ENCODE measurements around the gene SLC6A17. TPM values are rescaled to one million over a fixed set of nuclear protein-coding genes. Genes with fewer than 3 reads are reported as not detected.

Gene SLC6A17
- total and polyA plus RNA-seq, 9 of the 15 experiments (the other 6 are each of a cell fraction or from before 2014, with no cell fraction given): not detected

- TF ChIP-seq ATF3 (IDR thresholded peaks at IDR 0.05): no peak
- 0 out of 2 replicates have a peak, but pooled peaks have one; percentile 37 for TF ChIP-seq ATF3 (CRISPR knock-in tag; conservative IDR thresholded peaks at IDR 0.05)
- TF ChIP-seq EWSR1 (IDR thresholded peaks at IDR 0.05; ENCODE audit: borderline replicate concordance, low read depth, partially characterized antibody): no peak
- peak in 1 of 2 experiments; percentile 44; a peak in 1 of 4 replicates for TF ChIP-seq TBL1XR1 (IDR thresholded peaks at IDR 0.05; ENCODE audit: low read length in 2 of 2)
- TF ChIP-seq BHLHE40 (IDR thresholded peaks at IDR 0.05; ENCODE audit: low read length): 0 out of 2 replicates have a peak, but pooled peaks have one; percentile 27
- peak; percentile 93 to 97 for TF ChIP-seq RAD21 (CRISPR knock-in tag; conservative IDR thresholded peaks at IDR 0.05 in 1 of 2, IDR thresholded peaks at IDR 0.05 in 1 of 2)
- TF ChIP-seq ZC3H11A (IDR thresholded peaks at IDR 0.05; ENCODE audit: low read depth, low read length): 0 out of 2 replicates have a peak, but pooled peaks have one; percentile 53
- TF ChIP-seq YY1 (IDR thresholded peaks at IDR 0.05; ENCODE audit: borderline replicate concordance in 1 of 3, control insufficient read depth in 1 of 3, extremely low read depth in 1 of 3, insufficient read depth in 3 of 3, insufficient read length in 1 of 3, insufficient replicate concordance in 2 of 3, low read depth in 1 of 3, low read length in 2 of 3): peak in 1 of 3 experiments; percentile 60
- 0 out of 2 replicates have a peak, but pooled peaks have one; percentile 5 for TF ChIP-seq MAFF (IDR thresholded peaks at IDR 0.05; ENCODE audit: low read length)
- 0 out of 2 replicates have a peak, but pooled peaks have one; percentile 8 for TF ChIP-seq ATF7 (IDR thresholded peaks at IDR 0.05)
- TF ChIP-seq CC2D1A (IDR thresholded peaks at IDR 0.05): 0 out of 2 replicates have a peak, but pooled peaks have one; percentile 24
- TF ChIP-seq YBX1 (IDR thresholded peaks at IDR 0.05): no peak
- TF ChIP-seq CTCF (IDR thresholded peaks at IDR 0.05 in 2 of 3, conservative IDR thresholded peaks at IDR 0.05 in 1 of 3; ENCODE audit: insufficient read depth in 2 of 3, low read depth in 1 of 3, low read length in 3 of 3): peak; percentile 82 to 95 (median 92)
- TF ChIP-seq ZNF764 (CRISPR knock-in tag; IDR thresholded peaks at IDR 0.05; ENCODE audit: low read depth): peak; percentile 84
- 0 out of 2 replicates have a peak, but pooled peaks have one; percentile 36 for TF ChIP-seq SPI1 (IDR thresholded peaks at IDR 0.05; ENCODE audit: borderline replicate concordance, low read depth, low read length)
- TF ChIP-seq RAD51 (IDR thresholded peaks at IDR 0.05; ENCODE audit: borderline replicate concordance, low read depth): no peak
These were observed 52.8 kb downstream of the SLC6A17 start (continued) for GRCh38 chr1:110203021-110203661.

All from K562 (cell line).